ENCODE measurements around the gene TBC1D25.

The TBC1D25 gene

GRCh38 chrX:48539345-48540027, at the start of gene TBC1D25:
TBC1D25 (plus strand) TSS chrX:48539714; CDS start chrX:48539798, 84 bp downstream.
- Histone ChIP-seq H3K27ac (ENCODE audit: low read length) (peak within 1 kb of the TSS; percentile 80), H3K27me3 (ENCODE audit: control insufficient read depth in 1 of 2, insufficient read depth in 2 of 2, low read length in 2 of 2) (peaks cover 0 to 4% of the 10 kb centered on the region in 2 donors), H3K36me3 (ENCODE audit: control insufficient read depth in 2 of 2, insufficient read depth in 2 of 2, low read length in 2 of 2) (peaks cover 0 to 1% of the 10 kb centered on the region in 2 donors), H3K9ac (ENCODE audit: low read length in 2 of 2) (peak within 1 kb of the TSS; percentile 71 to 75), H3K9me3 (ENCODE audit: control insufficient read depth in 2 of 2, low read length in 2 of 2) (no peaks in the 10 kb centered on the region), H3K4me3 (ENCODE audit: low read length in 2 of 2) (peak within 1 kb of the TSS; percentile 74 to 77), H3K4me1 (ENCODE audit: control insufficient read depth, insufficient read depth, low read length) (peaks cover 6% of the 10 kb centered on the region)

DNA sequence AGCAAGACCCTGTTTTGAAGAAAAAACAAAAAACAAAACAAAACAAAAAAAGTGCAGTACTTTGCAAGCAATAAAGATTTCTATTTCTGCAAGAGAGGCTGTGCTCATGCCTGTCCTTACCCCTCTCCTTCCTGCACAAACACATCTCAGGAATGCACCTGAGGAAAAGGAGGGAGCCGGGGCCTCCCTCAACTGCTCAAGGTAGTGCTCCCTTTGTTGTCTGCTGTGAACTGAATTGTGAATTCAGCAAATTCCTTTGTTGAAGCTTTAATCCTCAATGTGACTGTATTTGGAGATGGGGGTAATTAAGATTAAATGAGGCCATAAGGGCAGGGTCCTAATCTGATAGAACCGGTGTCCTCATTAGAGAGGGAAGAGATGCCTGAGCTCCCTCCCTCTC, 49.6 kb upstream of the TBC1D25 start:
- no peak overlapping the region for H3K4me3 ChIP-seq (ENCODE audit: low read length in 2 of 2)
- no peak overlapping the region for H3K9ac ChIP-seq (ENCODE audit: low read length in 2 of 2)
- no peaks in the 10 kb centered on the region for H3K36me3 ChIP-seq (ENCODE audit: control insufficient read depth in 2 of 2, insufficient read depth in 2 of 2, low read length in 2 of 2)
- H3K4me1 ChIP-seq (ENCODE audit: control insufficient read depth, insufficient read depth, low read length): no peaks in the 10 kb centered on the region
- peaks cover 0 to 10% of the 10 kb centered on the region in 2 donors for H3K27me3 ChIP-seq (ENCODE audit: control insufficient read depth in 1 of 2, insufficient read depth in 2 of 2, low read length in 2 of 2)
- no peak overlapping the region for H3K27ac ChIP-seq (ENCODE audit: low read length)
- H3K9me3 ChIP-seq (ENCODE audit: control insufficient read depth in 2 of 2, low read length in 2 of 2): no peaks in the 10 kb centered on the region

- no peak overlapping the region for H3K27ac ChIP-seq (ENCODE audit: low read length)
- H3K9ac ChIP-seq (ENCODE audit: low read length in 2 of 2): no peak overlapping the region
- no peak overlapping the region for H3K4me3 ChIP-seq (ENCODE audit: low read length in 2 of 2)
- H3K4me1 ChIP-seq (ENCODE audit: control insufficient read depth, insufficient read depth, low read length): no peaks in the 10 kb centered on the region
- no peaks in the 10 kb centered on the region for H3K9me3 ChIP-seq (ENCODE audit: control insufficient read depth in 2 of 2, low read length in 2 of 2)
- no peaks in the 10 kb centered on the region for H3K36me3 ChIP-seq (ENCODE audit: control insufficient read depth in 2 of 2, insufficient read depth in 2 of 2, low read length in 2 of 2)
- peaks cover 0 to 12% of the 10 kb centered on the region in 2 donors for H3K27me3 ChIP-seq (ENCODE audit: control insufficient read depth in 1 of 2, insufficient read depth in 2 of 2, low read length in 2 of 2)
Measured at GRCh38 chrX:48490661-48491060, 48.9 kb upstream of the TBC1D25 start.

GRCh38 chrX:48491809-48492208, 47.7 kb upstream of the TBC1D25 start:
- Histone ChIP-seq H3K4me3 (ENCODE audit: low read length in 2 of 2) (no peak overlapping the region), H3K9ac (ENCODE audit: low read length in 2 of 2) (no peak overlapping the region), H3K4me1 (ENCODE audit: control insufficient read depth, insufficient read depth, low read length) (no peaks in the 10 kb centered on the region), H3K36me3 (ENCODE audit: control insufficient read depth in 2 of 2, insufficient read depth in 2 of 2, low read length in 2 of 2) (no peaks in the 10 kb centered on the region), H3K27ac (ENCODE audit: low read length) (no peak overlapping the region), H3K9me3 (ENCODE audit: control insufficient read depth in 2 of 2, low read length in 2 of 2) (no peaks in the 10 kb centered on the region), H3K27me3 (ENCODE audit: control insufficient read depth in 1 of 2, insufficient read depth in 2 of 2, low read length in 2 of 2) (peaks cover 0 to 17% of the 10 kb centered on the region in 2 donors)

GRCh38 chrX:48492293-48492910, 47.1 kb upstream of the TBC1D25 start:
- H3K27ac ChIP-seq (ENCODE audit: low read length): no peak overlapping the region
- no peaks in the 10 kb centered on the region for H3K36me3 ChIP-seq (ENCODE audit: control insufficient read depth in 2 of 2, insufficient read depth in 2 of 2, low read length in 2 of 2)
- H3K27me3 ChIP-seq (ENCODE audit: control insufficient read depth in 1 of 2, insufficient read depth in 2 of 2, low read length in 2 of 2): peaks cover 0 to 17% of the 10 kb centered on the region in 2 donors
- H3K9me3 ChIP-seq (ENCODE audit: control insufficient read depth in 2 of 2, low read length in 2 of 2): no peaks in the 10 kb centered on the region
- no peak overlapping the region for H3K9ac ChIP-seq (ENCODE audit: low read length in 2 of 2)
- no peak overlapping the region for H3K4me3 ChIP-seq (ENCODE audit: low read length in 2 of 2)
- no peaks in the 10 kb centered on the region for H3K4me1 ChIP-seq (ENCODE audit: control insufficient read depth, insufficient read depth, low read length)

GRCh38 chrX:48493890-48494364, 45.6 kb upstream of the TBC1D25 start:
- Histone ChIP-seq H3K36me3 (ENCODE audit: control insufficient read depth in 2 of 2, insufficient read depth in 2 of 2, low read length in 2 of 2) (no peaks in the 10 kb centered on the region), H3K9ac (ENCODE audit: low read length in 2 of 2) (no peak overlapping the region), H3K27ac (ENCODE audit: low read length) (no peak overlapping the region), H3K9me3 (ENCODE audit: control insufficient read depth in 2 of 2, low read length in 2 of 2) (no peaks in the 10 kb centered on the region), H3K27me3 (ENCODE audit: control insufficient read depth in 1 of 2, insufficient read depth in 2 of 2, low read length in 2 of 2) (peaks cover 0 to 19% of the 10 kb centered on the region in 2 donors), H3K4me1 (ENCODE audit: control insufficient read depth, insufficient read depth, low read length) (no peaks in the 10 kb centered on the region), H3K4me3 (ENCODE audit: low read length in 2 of 2) (no peak overlapping the region)

DNA sequence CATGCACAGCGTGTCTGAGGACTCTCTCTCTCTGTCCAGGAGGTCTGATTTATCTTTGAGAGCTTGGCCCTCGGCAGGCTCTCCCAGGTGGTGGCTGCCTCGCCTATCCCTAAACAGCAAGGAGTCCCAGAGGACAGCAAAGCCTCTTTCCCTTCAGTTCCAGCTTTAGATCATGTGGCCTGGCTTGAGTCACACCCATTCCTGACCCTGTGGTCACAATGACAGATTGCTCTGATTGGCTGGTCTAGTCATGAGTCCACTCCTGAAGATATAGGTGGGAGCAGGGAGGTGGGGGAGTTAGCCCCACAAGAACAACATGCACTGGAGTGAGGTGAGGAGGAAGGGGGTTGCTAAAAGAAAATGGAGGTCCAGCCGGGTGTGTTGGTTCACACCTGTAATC, 42.9 kb upstream of the TBC1D25 start:
- no peaks in the 10 kb centered on the region for H3K9me3 ChIP-seq (ENCODE audit: control insufficient read depth in 2 of 2, low read length in 2 of 2)
- H3K36me3 ChIP-seq (ENCODE audit: control insufficient read depth in 2 of 2, insufficient read depth in 2 of 2, low read length in 2 of 2): no peaks in the 10 kb centered on the region
- H3K9ac ChIP-seq (ENCODE audit: low read length in 2 of 2): no peak overlapping the region
- H3K27me3 ChIP-seq (ENCODE audit: control insufficient read depth in 1 of 2, insufficient read depth in 2 of 2, low read length in 2 of 2): peaks cover 0 to 20% of the 10 kb centered on the region in 2 donors
- no peaks in the 10 kb centered on the region for H3K4me1 ChIP-seq (ENCODE audit: control insufficient read depth, insufficient read depth, low read length)
- no peak overlapping the region for H3K4me3 ChIP-seq (ENCODE audit: low read length in 2 of 2)
- H3K27ac ChIP-seq (ENCODE audit: low read length): no peak overlapping the region

DNA sequence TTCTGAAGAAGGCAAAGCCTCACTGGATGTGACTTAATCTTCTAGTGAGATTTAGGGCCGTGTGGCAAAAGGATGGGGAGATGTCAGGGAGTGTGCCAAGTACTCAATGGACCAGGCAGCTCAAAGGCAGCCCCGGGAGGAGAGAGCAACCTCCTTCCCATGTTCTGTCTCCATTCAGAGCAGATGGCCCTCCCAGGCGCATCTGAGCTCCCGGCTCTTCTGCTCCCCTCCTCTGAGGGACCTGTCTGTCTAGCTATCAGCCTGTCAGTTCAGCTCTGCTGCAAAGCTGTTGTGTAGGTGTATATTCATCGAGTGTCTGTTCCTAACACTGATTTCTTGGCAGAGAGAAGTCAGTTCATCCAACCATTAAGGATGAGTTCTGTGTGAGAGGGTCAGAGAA, 41.6 kb upstream of the TBC1D25 start:
- no peaks in the 10 kb centered on the region for H3K4me1 ChIP-seq (ENCODE audit: control insufficient read depth, insufficient read depth, low read length)
- H3K9me3 ChIP-seq (ENCODE audit: control insufficient read depth in 2 of 2, low read length in 2 of 2): no peaks in the 10 kb centered on the region
- peaks cover 0 to 18% of the 10 kb centered on the region in 2 donors for H3K27me3 ChIP-seq (ENCODE audit: control insufficient read depth in 1 of 2, insufficient read depth in 2 of 2, low read length in 2 of 2)
- no peak overlapping the region for H3K27ac ChIP-seq (ENCODE audit: low read length)
- no peak overlapping the region for H3K4me3 ChIP-seq (ENCODE audit: low read length in 2 of 2)
- H3K9ac ChIP-seq (ENCODE audit: low read length in 2 of 2): no peak overlapping the region
- no peaks in the 10 kb centered on the region for H3K36me3 ChIP-seq (ENCODE audit: control insufficient read depth in 2 of 2, insufficient read depth in 2 of 2, low read length in 2 of 2)

DNA sequence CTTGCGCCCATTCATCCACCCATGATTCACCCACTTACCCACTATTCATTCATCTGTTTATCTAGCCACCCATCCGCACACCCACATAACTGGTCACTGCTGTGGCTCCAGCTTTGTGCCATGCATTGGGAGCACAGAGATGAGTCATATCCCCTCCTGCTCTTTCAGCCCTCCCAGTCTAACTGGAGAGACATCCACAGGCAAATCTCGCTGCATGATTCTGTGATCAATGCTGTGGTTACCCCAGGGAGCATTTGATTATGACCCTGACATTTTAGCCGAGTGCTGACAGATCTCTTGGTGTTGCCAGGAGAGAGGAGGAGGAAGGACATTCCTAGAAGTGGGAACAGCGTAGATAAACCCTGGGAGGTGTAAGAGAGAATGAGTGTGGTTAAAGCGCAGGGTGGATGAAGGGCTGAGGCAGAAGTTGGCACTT, 41.1 kb upstream of the TBC1D25 start:
- H3K9ac ChIP-seq (ENCODE audit: low read length in 2 of 2): no peak overlapping the region
- no peaks in the 10 kb centered on the region for H3K4me1 ChIP-seq (ENCODE audit: control insufficient read depth, insufficient read depth, low read length)
- no peaks in the 10 kb centered on the region for H3K36me3 ChIP-seq (ENCODE audit: control insufficient read depth in 2 of 2, insufficient read depth in 2 of 2, low read length in 2 of 2)
- H3K9me3 ChIP-seq (ENCODE audit: control insufficient read depth in 2 of 2, low read length in 2 of 2): no peaks in the 10 kb centered on the region
- H3K4me3 ChIP-seq (ENCODE audit: low read length in 2 of 2): no peak overlapping the region
- H3K27ac ChIP-seq (ENCODE audit: low read length): no peak overlapping the region
- peaks cover 0 to 19% of the 10 kb centered on the region in 2 donors for H3K27me3 ChIP-seq (ENCODE audit: control insufficient read depth in 1 of 2, insufficient read depth in 2 of 2, low read length in 2 of 2)

- Histone ChIP-seq H3K9ac (ENCODE audit: low read length in 2 of 2) (no peak overlapping the region), H3K27me3 (ENCODE audit: control insufficient read depth in 1 of 2, insufficient read depth in 2 of 2, low read length in 2 of 2) (peaks cover 0 to 8% of the 10 kb centered on the region in 2 donors), H3K9me3 (ENCODE audit: control insufficient read depth in 2 of 2, low read length in 2 of 2) (no peaks in the 10 kb centered on the region), H3K4me3 (ENCODE audit: low read length in 2 of 2) (no peak overlapping the region), H3K4me1 (ENCODE audit: control insufficient read depth, insufficient read depth, low read length) (peaks cover under 1% of the 10 kb centered on the region), H3K36me3 (ENCODE audit: control insufficient read depth in 2 of 2, insufficient read depth in 2 of 2, low read length in 2 of 2) (no peaks in the 10 kb centered on the region), H3K27ac (ENCODE audit: low read length) (no peak overlapping the region)
Measured at GRCh38 chrX:48504261-48504660, 35.3 kb upstream of the TBC1D25 start.

GRCh38 chrX:48505481-48505880, 34.0 kb upstream of the TBC1D25 start:
- no peaks in the 10 kb centered on the region for H3K9me3 ChIP-seq (ENCODE audit: control insufficient read depth in 2 of 2, low read length in 2 of 2)
- no peak overlapping the region for H3K9ac ChIP-seq (ENCODE audit: low read length in 2 of 2)
- H3K4me3 ChIP-seq (ENCODE audit: low read length in 2 of 2): no peak overlapping the region
- H3K27me3 ChIP-seq (ENCODE audit: control insufficient read depth in 1 of 2, insufficient read depth in 2 of 2, low read length in 2 of 2): peaks cover 0 to 8% of the 10 kb centered on the region in 2 donors
- H3K4me1 ChIP-seq (ENCODE audit: control insufficient read depth, insufficient read depth, low read length): peaks cover 8% of the 10 kb centered on the region
- no peaks in the 10 kb centered on the region for H3K36me3 ChIP-seq (ENCODE audit: control insufficient read depth in 2 of 2, insufficient read depth in 2 of 2, low read length in 2 of 2)
- H3K27ac ChIP-seq (ENCODE audit: low read length): no peak overlapping the region
